Activated B cell treated with CpG ODN at 0.5 μM for 24 hours (primary cell): ENCODE data around the gene TCF12. TPM values are rescaled to one million over a fixed set of nuclear protein-coding genes. Genes with fewer than 3 reads are reported as not detected.

Experiments
- ATAC-seq: fragments of 200-7000 bp; cut with Tn5 transposase; one replicate; pipeline ENCODE4 v1.10.0; 2021; ENCODE audit warnings: low read depth, mild to moderate bottlenecking, moderate library complexity
- CTCF ChIA-PET: fragments of 350-600 bp; sonication (Branson Sonifier 250); formaldehyde crosslinking; loops from one replicate; lab custom pipeline; 2021; ENCODE audit warnings: antibody characterized with exemption; lab: Charles Lee
- POLR2A ChIA-PET: fragments of 350-600 bp; sonication (Branson Sonifier 250); formaldehyde crosslinking; loops from one replicate; lab custom pipeline; 2021; ENCODE audit warnings: antibody characterized with exemption; lab: Charles Lee
- DNase-seq: peaks from one replicate; pipeline ENCODE4 v3.0.0; 2022
- H3K27ac Mint-ChIP-seq: one replicate; pipeline ENCODE4 v1.8.0; 2020; ENCODE audit warnings: mixed read lengths
- H3K27me3 Mint-ChIP-seq: one replicate; pipeline ENCODE4 v1.8.0; 2021; ENCODE audit warnings: mixed read lengths
- H3K36me3 Mint-ChIP-seq: one replicate; pipeline ENCODE4 v1.8.0; 2021; ENCODE audit warnings: low read depth, mixed read lengths
- H3K4me1 Mint-ChIP-seq: one replicate; pipeline ENCODE4 v1.8.0; 2021; ENCODE audit warnings: mixed read lengths
- H3K4me3 Mint-ChIP-seq: one replicate; pipeline ENCODE4 v1.8.0; 2020; ENCODE audit warnings: mild to moderate bottlenecking, mixed read lengths
- H3K9me3 Mint-ChIP-seq: one replicate; pipeline ENCODE4 v1.8.0; 2020; ENCODE audit warnings: mixed read lengths
- CTCF ChIP-seq: fragments of 200-600 bp; IDR thresholded peaks from one replicate; pipeline ENCODE4 v1.8.0; 2022; ENCODE audit warnings: antibody characterized with exemption, mild to moderate bottlenecking
- intact Hi-C: fragments of 100-400 bp; cut with micrococcal nuclease; formaldehyde crosslinking; loops from one replicate; pipeline ENCODE4 v1.15.1; 2024
- total RNA-seq: library from RNA; stranded (reverse); gene quantifications from 2 replicates; pipeline ENCODE4 v1.2.3, GENCODE V29; 2022

TCF12 gene
- total RNA-seq, 1 donor from 2014 or later: 119 TPM

GRCh38 chr15:57251308-57251707 is 332.9 kb downstream of the TCF12 start:
- intact Hi-C loops: loop anchor here (1.0 kb wide), 1 partner anchor 8 kb away; no protein-coding TSS in a partner anchor
- H3K4me3 Mint-ChIP-seq: no peak overlapping the region
- ATAC-seq (no peak), DNase-seq (no peak)
- H3K36me3 Mint-ChIP-seq: peaks cover 55% of the 10 kb centered on the region
- POLR2A ChIA-PET: interaction anchor here (0.7 kb wide), 1 partner anchor 152 kb away, joined by 3 read pairs; no protein-coding TSS in a partner anchor
- H3K27ac Mint-ChIP-seq: no peak overlapping the region
- H3K4me1 Mint-ChIP-seq: no peaks in the 10 kb centered on the region
- TF ChIP-seq CTCF: no peak
- H3K27me3 Mint-ChIP-seq: no peaks in the 10 kb centered on the region
- CTCF ChIA-PET: no interaction called here
- no peaks in the 10 kb centered on the region for H3K9me3 Mint-ChIP-seq

- Mint-ChIP-seq H3K4me1 (no peaks in the 10 kb centered on the region), H3K27me3 (no peaks in the 10 kb centered on the region), H3K27ac (peak overlapping the region; percentile 2), H3K9me3 (no peaks in the 10 kb centered on the region), H3K4me3 (no peak overlapping the region), H3K36me3 (peaks cover 53% of the 10 kb centered on the region)
- ATAC-seq: no peak
- no peak for DNase-seq
- CTCF ChIA-PET: no interaction called here
- POLR2A ChIA-PET: no interaction called here
- intact Hi-C loops: loop anchor here (1.0 kb wide), 1 partner anchor 7 kb away; no protein-coding TSS in a partner anchor
- TF ChIP-seq CTCF: no peak
Measured at GRCh38 chr15:57251941-57252340, 333.5 kb downstream of the TCF12 start.

GRCh38 chr15:57253082-57253481 is 334.6 kb downstream of the TCF12 start:
- intact Hi-C loops: no loop called here
- POLR2A ChIA-PET: interaction anchor here (0.7 kb wide), 1 partner anchor 18 kb away, joined by 4 read pairs; no protein-coding TSS in a partner anchor
- Mint-ChIP-seq H3K27me3 (no peaks in the 10 kb centered on the region), H3K27ac (no peak overlapping the region), H3K9me3 (no peaks in the 10 kb centered on the region), H3K4me1 (no peaks in the 10 kb centered on the region), H3K36me3 (peaks cover 45% of the 10 kb centered on the region), H3K4me3 (no peak overlapping the region)
- no peak for TF ChIP-seq CTCF
- no peak for DNase-seq
- no peak for ATAC-seq
- CTCF ChIA-PET: interaction anchor here (1.1 kb wide), 1 partner anchor 53 kb away, joined by 3 read pairs; no protein-coding TSS in a partner anchor

GRCh38 chr15:57253500-57253899 is 335.1 kb downstream of the TCF12 start:
- DNase-seq (no peak), ATAC-seq (no peak)
- Mint-ChIP-seq H3K27me3 (no peaks in the 10 kb centered on the region), H3K36me3 (peaks cover 45% of the 10 kb centered on the region), H3K4me1 (peaks cover 3% of the 10 kb centered on the region), H3K4me3 (no peak overlapping the region), H3K9me3 (no peaks in the 10 kb centered on the region), H3K27ac (no peak overlapping the region)
- ChIA-PET POLR2A (no interaction called here), CTCF (interaction anchor here (1.1 kb wide), 1 partner anchor 53 kb away, joined by 3 read pairs; no protein-coding TSS in a partner anchor)
- TF ChIP-seq CTCF: no peak
- intact Hi-C loops: no loop called here

- CTCF ChIA-PET: no interaction called here
- intact Hi-C loops: no loop called here
- no peak for TF ChIP-seq CTCF
- H3K27me3 Mint-ChIP-seq: no peaks in the 10 kb centered on the region
- peaks cover 50% of the 10 kb centered on the region for H3K36me3 Mint-ChIP-seq
- POLR2A ChIA-PET: no interaction called here
- DNase-seq (no peak), ATAC-seq (no peak)
- peaks cover 17% of the 10 kb centered on the region for H3K4me1 Mint-ChIP-seq
- no peak overlapping the region for H3K4me3 Mint-ChIP-seq
- no peaks in the 10 kb centered on the region for H3K9me3 Mint-ChIP-seq
- H3K27ac Mint-ChIP-seq: no peak overlapping the region
Measured at GRCh38 chr15:57255751-57256341, 337.4 kb downstream of the TCF12 start.
